ENCODE measurements around the gene GSN. TPM values are rescaled to one million over a fixed set of nuclear protein-coding genes. Genes with fewer than 3 reads are reported as not detected.

Gene GSN
- total RNA-seq, 1 donor from 2014 or later: 1,127 TPM

GRCh38 chr9:121246821-121247561, 21.0 kb upstream of the GSN start:
- DNase-seq: peak; percentile 11

GRCh38 chr9:121249563-121249962, 18.4 kb upstream of the GSN start:
- DNase-seq: no peak

GRCh38 chr9:121252104-121252851, 15.7 kb upstream of the GSN start:
- DNase-seq: no peak

- DNase-seq: no peak
Measured at GRCh38 chr9:121253162-121253561, 14.8 kb upstream of the GSN start.

- DNase-seq: no peak
Measured at GRCh38 chr9:121253821-121254501, 14.0 kb upstream of the GSN start.

- no peak for DNase-seq
Measured at GRCh38 chr9:121259498-121259897, 8.5 kb upstream of the GSN start.

- DNase-seq: no peak
Measured at GRCh38 chr9:121259935-121260334, 8.0 kb upstream of the GSN start.

GRCh38 chr9:121260457-121261106, 7.4 kb upstream of the GSN start:
- DNase-seq: no peak

- peak; percentile 79 for DNase-seq
Measured at GRCh38 chr9:121261107-121261460, 6.9 kb upstream of the GSN start.

GRCh38 chr9:121261755-121262154, 6.2 kb upstream of the GSN start:
- no peak for DNase-seq

- no peak for DNase-seq
Measured at GRCh38 chr9:121262423-121262822, 5.5 kb upstream of the GSN start.

- no peak for DNase-seq
Measured at GRCh38 chr9:121262953-121263352, 5.0 kb upstream of the GSN start.

- DNase-seq: no peak
Measured at GRCh38 chr9:121266356-121266755, 1.6 kb upstream of the GSN start.

GRCh38 chr9:121266906-121267650, 884 bp upstream of the GSN start:
- DNase-seq: no peak

GRCh38 chr9:121268598-121268850, 562 bp downstream of the GSN start:
- DNase-seq: peak; percentile 24

- peak; percentile 31 for DNase-seq
Measured at GRCh38 chr9:121268851-121269641, 1.1 kb downstream of the GSN start.

GRCh38 chr9:121269642-121270254, 1.8 kb downstream of the GSN start:
- DNase-seq: peak; percentile 23

- no peak for DNase-seq
Measured at GRCh38 chr9:121271368-121272341, 3.7 kb downstream of the GSN start.

- DNase-seq: no peak
Measured at GRCh38 chr9:121272401-121272948, 4.5 kb downstream of the GSN start.
